Aorta (tissue), 5 donors: ENCODE results near the gene CCDC88B. TPM values are rescaled to one million over a fixed set of nuclear protein-coding genes. Genes with fewer than 3 reads are reported as not detected.

Experiments used
- ATAC-seq: fragments of 200-7000 bp; cut with Tn5 transposase; one replicate; pipeline ENCODE4 v1.9.1; 2022; ENCODE audit warnings: moderate library complexity; ENCODE audit not compliant: low FRiP score
- DNase-seq, 2 donors: peaks; one replicate each; pipeline ENCODE4 v3.0.0-alpha.2; 2020
- H3K27ac ChIP-seq, 2 donors: one replicate each; pipeline ENCODE4 v1.5.1; 2013; ENCODE audit warnings: low read length in 2 of 2, mild to moderate bottlenecking in 2 of 2, moderate library complexity in 2 of 2, control low read depth in 1 of 2, inconsistent platforms in 1 of 2, low read depth in 1 of 2
- H3K27me3 ChIP-seq, 2 donors: one replicate each; pipeline ENCODE4 v1.6.1; 2013; ENCODE audit warnings: control low read depth in 1 of 2, low read length in 1 of 2, mild to moderate bottlenecking in 1 of 2, moderate library complexity in 1 of 2; ENCODE audit not compliant: insufficient read depth in 2 of 2, control insufficient read depth in 1 of 2
- H3K36me3 ChIP-seq, 2 donors: one replicate each; pipeline ENCODE4 v1.6.1; 2013; ENCODE audit warnings: control low read depth in 1 of 2, low read length in 1 of 2, mild to moderate bottlenecking in 1 of 2; ENCODE audit not compliant: insufficient read depth in 2 of 2, control insufficient read depth in 1 of 2
- H3K4me1 ChIP-seq, 2 donors: one replicate each; pipeline ENCODE4 v1.6.1; 2013; ENCODE audit warnings: low read length in 2 of 2, control low read depth in 1 of 2, mild to moderate bottlenecking in 1 of 2, moderate library complexity in 1 of 2; ENCODE audit not compliant: insufficient read depth in 2 of 2, control insufficient read depth in 1 of 2
- H3K4me3 ChIP-seq, 2 donors: one replicate each; pipeline ENCODE4 v1.5.1; 2013; ENCODE audit warnings: low read length in 2 of 2, control low read depth in 1 of 2, mild to moderate bottlenecking in 1 of 2
- H3K9me3 ChIP-seq: one replicate; pipeline ENCODE4 v1.6.1; 2013; ENCODE audit warnings: mild to moderate bottlenecking, low read length; ENCODE audit not compliant: control insufficient read depth
- WGBS, 2 donors: extraction: QIAGEN DNeasy Blood & Tissue Kit; methylation state at CpG; one replicate each; pipeline ENCODE4 v1.1.7; 2013; 5-methylcytosine and 5-hydroxymethylcytosine counted together
- intact Hi-C, 2 donors: fragments of 100-400 bp; cut with DNase I; formaldehyde crosslinking; loops; one replicate each; pipeline versions ENCODE4 v1.14.2 to v1.15.0; 2022
- polyA plus RNA-seq, 2 donors: library from polyadenylated mRNA; stranded (reverse); fragments of 200-250 nt; gene quantifications; one replicate each; pipeline ENCODE4 v1.2.3, GENCODE V29; 2013
- total RNA-seq, 2 donors: library from RNA; stranded (reverse); fragmentation: NEBNext Ultra II Directional; extraction: Animal tissue kit (Norgen Biotek cat#: 25700); gene quantifications; one replicate each; pipeline ENCODE4 v1.2.1, GENCODE V29; 2021
- donor health status: healthy with polysubstance abuse.
- donor health status: Bipolar disorder and iron deficiency.
- donor health status: DM: no; HTN: no; CAD: no.
- donor health status: DM: no; HTN: no; CAD: no.
- donor health status: DM: yes; HTN: yes; CAD: no.

Gene CCDC88B
- total and polyA plus RNA-seq, 4 donors = 7.4 to 28.5 (median 16.2) TPM

GRCh38 chr11:64355078-64355940, 15.3 kb downstream of the CCDC88B start:
- 5% methylated on average over 22 to 23 of the region's 23 CpGs for WGBS, 2 donors
- intact Hi-C loops = loop anchor here (1.0 to 5.0 kb wide), 2 partner anchors 37 to 38 kb away; partner anchors contain the start of genes PRDX5 (in 2 of the 2) and TRMT112 (in 1 of the 2)
- Histone ChIP-seq H3K36me3 (no peaks in the 10 kb centered on the region), H3K4me1 (no peaks in the 10 kb centered on the region), H3K4me3 (peak overlapping the region in 1 of 2 donors; percentile 7), H3K27ac (no peak overlapping the region), H3K27me3 (no peaks in the 10 kb centered on the region), H3K9me3 (no peaks in the 10 kb centered on the region)
- ATAC-seq (peak; percentile 70), DNase-seq (peak; percentile 89 to 94)

GRCh38 chr11:64356498-64357411, 16.8 kb downstream of the CCDC88B start:
- no peaks in the 10 kb centered on the region for H3K27me3 ChIP-seq
- ATAC-seq (no peak), DNase-seq (peak; percentile 50 to 77)
- no peak overlapping the region for H3K4me3 ChIP-seq
- WGBS, 2 donors = 83 to 84% methylated on average over 25 of the region's 25 CpGs
- intact Hi-C loops = loop anchor here in 1 of 2 donors (5.0 kb wide), 1 partner anchor 39 kb away; the partner anchor contains the start of genes PRDX5 and TRMT112
- H3K9me3 ChIP-seq = no peaks in the 10 kb centered on the region
- no peak overlapping the region for H3K27ac ChIP-seq
- no peaks in the 10 kb centered on the region for H3K36me3 ChIP-seq
- no peaks in the 10 kb centered on the region for H3K4me1 ChIP-seq

- peaks cover 0 to 1% of the 10 kb centered on the region in 2 donors for H3K36me3 ChIP-seq
- H3K27ac ChIP-seq = no peak overlapping the region
- ATAC-seq = no peak
- H3K27me3 ChIP-seq = no peaks in the 10 kb centered on the region
- no peak overlapping the region for H3K4me3 ChIP-seq
- H3K9me3 ChIP-seq = no peaks in the 10 kb centered on the region
- DNase-seq = peak in 1 of 2 donors; percentile 49
- intact Hi-C loops = loop anchor here in 1 of 2 donors (5.0 kb wide), 1 partner anchor 40 kb away; the partner anchor contains the start of genes PRDX5 and TRMT112
- no peaks in the 10 kb centered on the region for H3K4me1 ChIP-seq
- 86 to 92% methylated on average over 6 of the region's 6 CpGs for WGBS, 2 donors
Measured at GRCh38 chr11:64357446-64357845, 17.4 kb downstream of the CCDC88B start.

GRCh38 chr11:64357904-64358535, 18.0 kb downstream of the CCDC88B start:
- Histone ChIP-seq H3K9me3 (no peaks in the 10 kb centered on the region), H3K36me3 (peaks cover 2% of the 10 kb centered on the region in 2 donors), H3K4me3 (no peak overlapping the region), H3K4me1 (no peaks in the 10 kb centered on the region), H3K27me3 (no peaks in the 10 kb centered on the region), H3K27ac (peak overlapping the region in 1 of 2 donors; percentile 87)
- peak in 1 of 2 donors; percentile 64 for DNase-seq
- WGBS, 2 donors = 43 to 49% methylated on average over 13 of the region's 13 CpGs
- ATAC-seq = peak; percentile 16
- intact Hi-C loops = loop anchor here in 1 of 2 donors (5.0 kb wide), 1 partner anchor 41 kb away; the partner anchor contains the start of genes PRDX5 and TRMT112

GRCh38 chr11:64358536-64358906, 18.5 kb downstream of the CCDC88B start:
- Histone ChIP-seq H3K4me1 (no peaks in the 10 kb centered on the region), H3K36me3 (peaks cover 2 to 4% of the 10 kb centered on the region in 2 donors), H3K27ac (peak overlapping the region; percentile 1 to 87), H3K27me3 (no peaks in the 10 kb centered on the region), H3K4me3 (peak overlapping the region; percentile 72 to 74), H3K9me3 (no peaks in the 10 kb centered on the region)
- no peak for DNase-seq
- peak; percentile 11 for ATAC-seq
- WGBS, 2 donors = 8 to 10% methylated on average over 7 of the region's 7 CpGs
- intact Hi-C loops = loop anchor here in 1 of 2 donors (5.0 kb wide), 1 partner anchor 41 kb away; the partner anchor contains the start of genes PRDX5 and TRMT112

GRCh38 chr11:64358907-64359711, 19.1 kb downstream of the CCDC88B start, which contains the start of gene RPS6KA4:
Gene RPS6KA4, plus strand, starts transcription at chr11:64359162. Its CDS starts 74 bp downstream, at chr11:64359236.
- intact Hi-C loops = loop anchor here in 1 of 2 donors (5.0 kb wide), 1 partner anchor 42 kb away; the partner anchor contains the start of genes PRDX5 and TRMT112
- Histone ChIP-seq H3K36me3 (peaks cover 2 to 4% of the 10 kb centered on the region in 2 donors), H3K27me3 (no peaks in the 10 kb centered on the region), H3K4me3 (peak within 1 kb of the TSS; percentile 72 to 74), H3K4me1 (no peaks in the 10 kb centered on the region), H3K27ac (peak within 1 kb of the TSS; percentile 1 to 87), H3K9me3 (no peaks in the 10 kb centered on the region)
- peak; percentile 89 for ATAC-seq
- peak; percentile 72 to 89 for DNase-seq
- 0 to 1% methylated on average over 56 to 70 of the region's 70 CpGs for WGBS, 2 donors

GRCh38 chr11:64359712-64360445, 19.9 kb downstream of the CCDC88B start:
- H3K4me1 ChIP-seq = no peaks in the 10 kb centered on the region
- peak overlapping the region; percentile 59 to 74 for H3K4me3 ChIP-seq
- H3K27ac ChIP-seq = no peak overlapping the region
- 46 to 49% methylated on average over 38 of the region's 38 CpGs for WGBS, 2 donors
- no peaks in the 10 kb centered on the region for H3K27me3 ChIP-seq
- H3K9me3 ChIP-seq = no peaks in the 10 kb centered on the region
- intact Hi-C loops = loop anchor here in 1 of 2 donors (5.0 kb wide), 1 partner anchor 43 kb away; the partner anchor contains the start of genes PRDX5 and TRMT112
- ATAC-seq = no peak
- peak in 1 of 2 donors; percentile 64 for DNase-seq
- peaks cover 2 to 4% of the 10 kb centered on the region in 2 donors for H3K36me3 ChIP-seq
